ENCODE results near the gene GPR68.
"Not testable (repeated sequence)": the region's sequence is repeated elsewhere in the genome, so short reads cannot be mapped to it uniquely, and the experiment has no call there.

GPR68 gene

DNA sequence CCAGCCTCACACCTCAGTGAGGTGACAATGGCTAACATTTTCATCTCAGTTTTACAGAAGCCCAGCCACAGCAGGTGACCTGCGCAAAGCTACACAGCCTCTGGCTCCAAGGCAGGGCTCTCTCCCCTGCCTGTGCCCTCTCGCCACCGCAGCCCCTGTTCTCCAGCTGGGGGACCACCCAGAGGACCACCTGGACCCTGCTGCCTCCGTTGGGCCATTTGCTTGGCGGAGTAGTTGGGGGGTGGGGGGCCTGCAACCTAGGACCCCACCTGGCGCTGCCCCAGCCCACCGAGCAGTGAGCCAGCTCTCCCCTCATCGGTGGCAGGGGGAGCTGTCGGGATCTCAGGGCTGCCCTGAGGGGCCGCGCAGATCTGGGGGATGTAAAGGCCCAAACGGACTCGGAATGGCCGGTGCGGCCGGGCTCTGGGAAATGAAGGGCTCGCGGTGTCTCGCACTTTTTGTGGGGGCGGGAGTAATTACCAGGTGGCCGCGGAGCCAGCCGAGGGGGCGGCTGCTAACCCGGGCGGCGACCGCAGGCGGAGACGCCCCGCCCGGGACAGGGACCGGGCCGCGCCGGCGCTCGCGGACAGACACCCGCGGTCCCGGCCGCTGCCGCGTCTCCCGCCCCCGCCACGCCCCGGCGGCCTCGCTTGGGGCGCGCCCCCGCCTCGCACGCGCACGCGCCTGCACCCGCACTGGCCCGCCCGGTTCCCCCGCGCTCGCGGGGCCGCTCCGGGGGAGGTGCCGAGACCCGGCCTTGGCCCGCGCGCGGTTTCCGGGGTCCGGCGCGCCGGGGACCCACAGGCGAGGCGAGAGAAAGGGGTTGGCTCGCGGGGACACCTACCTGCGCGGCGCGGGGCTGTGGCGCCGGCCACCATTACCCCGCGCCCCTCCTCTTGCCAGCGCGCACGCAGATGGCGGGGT is 8.6 kb upstream of the GPR68 start:
- DNase-seq (ENCODE audit: low spot score), result peak; percentile 46

DNA sequence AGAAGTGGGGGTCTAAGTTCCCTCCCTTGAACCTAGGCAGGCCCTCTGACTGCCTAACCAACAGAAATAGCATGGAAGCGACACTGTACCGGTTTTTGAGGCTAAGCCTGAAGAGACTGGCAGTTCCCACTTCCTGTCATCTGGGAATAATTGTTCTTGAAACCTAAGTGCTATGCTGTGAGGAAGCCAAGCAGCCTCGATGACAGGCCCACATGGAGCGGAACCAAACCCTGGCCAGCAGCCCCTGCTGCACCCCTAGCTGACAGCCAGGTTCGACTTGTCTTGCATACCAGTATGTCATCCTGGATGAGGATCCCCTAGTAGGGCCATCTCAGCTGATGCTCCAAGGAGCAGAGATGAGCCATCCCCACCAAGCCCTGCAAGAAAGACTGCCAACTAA is 6.4 kb upstream of the GPR68 start:
- no peak for DNase-seq (ENCODE audit: low spot score)

DNA sequence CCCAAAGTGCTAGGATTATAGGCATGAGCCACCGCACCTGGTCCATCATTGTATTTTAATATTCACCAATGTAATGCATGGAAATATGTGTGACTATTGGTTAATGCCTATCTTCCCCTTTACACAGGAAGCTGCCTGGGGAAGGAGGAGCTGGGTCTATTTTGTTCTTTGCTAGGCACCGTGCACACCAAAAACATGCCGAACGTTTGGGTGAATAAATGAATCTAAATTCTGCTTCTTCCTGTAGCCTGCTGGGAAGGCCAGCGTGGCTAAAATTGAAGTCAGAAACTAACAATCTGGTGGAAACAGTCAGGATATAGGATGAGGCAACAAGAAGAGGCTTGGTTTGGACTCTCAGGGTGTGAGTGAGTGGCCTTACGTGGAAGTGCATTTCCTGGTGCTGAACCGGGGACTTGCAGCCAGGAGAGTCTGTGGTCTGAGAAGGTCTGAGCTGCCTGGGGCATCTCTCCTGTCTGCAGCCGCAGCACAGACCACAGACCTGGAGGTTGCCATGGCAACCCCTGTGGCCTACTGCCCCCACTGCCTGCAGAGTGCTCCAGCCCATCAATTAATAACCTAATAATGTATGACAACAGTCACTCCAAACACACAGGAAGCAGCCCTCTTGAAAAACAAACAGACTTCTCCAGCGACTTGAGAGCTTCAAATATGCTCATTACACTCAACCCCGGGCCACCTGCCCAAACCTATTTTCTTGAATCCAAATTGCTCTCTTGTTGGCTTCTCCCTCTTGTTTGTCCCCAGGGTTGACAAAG is 5.5 kb upstream of the GPR68 start:
- peak; percentile 79 for DNase-seq (ENCODE audit: low spot score)

DNA sequence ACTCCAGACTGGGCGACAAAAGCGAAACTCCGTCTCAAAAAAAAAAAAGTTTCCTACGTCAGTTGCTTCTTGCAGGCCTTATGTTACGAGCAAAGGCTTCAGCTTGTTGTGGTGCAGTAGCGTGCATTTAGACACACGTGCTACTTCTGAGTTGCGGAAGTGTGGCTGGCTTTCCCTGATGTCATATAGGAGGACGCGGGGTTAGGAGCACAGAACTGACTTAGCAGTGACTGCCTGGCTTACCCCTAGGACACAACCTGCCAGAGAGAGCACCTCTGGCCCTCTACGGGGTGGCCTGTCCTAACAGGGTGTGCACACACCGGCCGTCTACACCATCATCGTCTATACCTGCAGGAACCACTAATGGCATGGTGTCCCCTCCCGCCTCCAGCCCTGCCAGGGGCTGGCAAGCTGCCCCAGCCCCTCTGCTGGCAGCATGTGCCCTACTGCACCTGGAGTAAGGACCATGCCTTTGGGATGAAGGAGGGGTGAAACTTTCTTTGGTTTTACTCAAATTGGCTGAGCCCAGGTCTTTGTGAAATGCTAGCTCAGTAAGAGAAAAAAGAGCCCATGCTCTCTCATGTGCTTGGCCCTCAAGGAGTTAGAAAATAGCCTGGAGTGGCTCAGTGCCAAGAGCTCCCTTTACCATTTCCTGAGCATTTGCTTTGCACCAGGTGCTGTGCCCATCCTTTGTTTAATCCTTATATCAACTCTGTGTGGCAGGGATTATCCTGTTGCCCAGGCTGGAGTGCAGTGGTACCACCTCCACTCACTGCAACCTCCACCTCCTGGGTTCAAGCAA is 1.7 kb upstream of the GPR68 start:
- DNase-seq (ENCODE audit: low spot score), result peak; percentile 82

DNA sequence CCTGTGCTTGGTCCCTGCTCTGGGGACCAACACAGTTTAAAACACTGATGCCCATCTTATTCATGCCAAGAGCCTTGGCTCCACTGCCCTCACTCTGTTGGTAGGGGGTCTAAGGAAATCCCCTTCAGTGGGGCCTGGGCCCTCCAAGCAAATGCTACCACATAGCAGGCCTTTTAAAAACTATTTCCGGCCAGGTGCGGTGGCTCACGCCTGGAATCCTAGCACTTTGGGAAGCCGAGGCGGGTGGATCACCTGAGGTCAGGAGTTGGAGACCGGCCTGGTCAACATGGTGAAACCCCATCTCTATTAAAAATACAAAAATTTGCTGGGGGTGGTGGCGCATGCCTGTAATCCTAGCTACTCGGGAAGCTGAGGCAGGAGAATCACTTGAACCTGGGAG is 1.1 kb upstream of the GPR68 start:
- not testable (repeated sequence) for DNase-seq (ENCODE audit: low spot score)

DNA sequence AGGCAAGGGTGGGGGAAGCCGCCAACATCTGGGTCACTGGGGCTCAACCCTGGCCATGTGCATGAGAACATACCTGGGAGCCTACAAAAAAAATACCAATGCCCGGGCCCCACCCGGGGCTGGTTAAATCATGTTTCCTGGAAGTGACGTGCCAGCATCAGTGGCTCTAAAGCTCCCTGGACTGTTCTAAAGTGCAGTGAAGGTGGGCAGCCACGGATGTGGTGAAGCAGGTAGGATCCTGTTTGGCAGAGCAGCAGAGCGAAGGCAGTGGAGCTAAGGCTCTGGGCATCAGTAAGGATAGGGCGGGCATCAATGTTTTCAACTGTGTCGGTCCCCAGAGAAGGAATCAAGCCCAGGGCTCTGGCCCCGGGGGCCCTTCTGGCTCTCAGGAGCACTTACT is 525 bp upstream of the GPR68 start:
- DNase-seq (ENCODE audit: low spot score), result peak; percentile 82

DNA sequence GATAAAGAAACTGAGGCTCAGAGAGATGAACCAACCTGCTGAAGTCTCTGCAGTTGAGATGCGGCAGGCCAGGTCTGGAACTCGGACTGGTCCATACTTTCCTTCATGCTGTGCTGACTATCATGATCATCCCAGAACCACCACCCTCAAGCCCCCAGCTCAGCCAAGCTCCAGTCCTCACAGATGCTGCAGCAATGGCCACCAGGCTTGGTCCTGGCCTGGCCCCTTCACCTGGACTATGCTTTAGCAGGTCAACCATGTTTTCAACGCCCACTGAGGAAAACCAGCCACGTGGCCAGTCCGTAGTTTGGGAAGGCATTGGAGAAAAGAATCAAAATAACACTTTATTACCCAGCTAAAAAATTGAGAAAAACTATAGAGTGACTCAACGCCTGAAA is 1.4 kb downstream of the GPR68 start:
- no peak for DNase-seq (ENCODE audit: low spot score)

DNA sequence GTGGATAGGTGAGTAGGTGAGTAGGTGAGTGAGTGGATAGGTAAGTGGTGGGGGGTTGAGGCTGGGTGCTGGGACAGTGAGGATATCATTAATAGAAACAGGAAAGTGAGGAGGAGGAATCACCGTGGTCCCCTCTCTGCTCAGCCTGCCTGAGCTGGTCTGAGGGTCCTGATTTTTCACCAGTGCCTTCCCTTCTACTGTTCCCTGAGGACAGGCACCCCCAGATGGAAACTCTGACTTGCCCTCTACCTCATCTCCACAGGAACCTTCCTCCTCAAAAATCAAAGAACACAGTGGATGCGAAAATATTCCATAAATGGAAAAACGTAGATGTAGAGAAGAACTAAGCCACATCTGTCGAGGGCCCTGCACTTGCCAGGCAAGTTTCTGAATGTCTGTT is 1.9 kb downstream of the GPR68 start:
- DNase-seq (ENCODE audit: low spot score), result no peak

DNA sequence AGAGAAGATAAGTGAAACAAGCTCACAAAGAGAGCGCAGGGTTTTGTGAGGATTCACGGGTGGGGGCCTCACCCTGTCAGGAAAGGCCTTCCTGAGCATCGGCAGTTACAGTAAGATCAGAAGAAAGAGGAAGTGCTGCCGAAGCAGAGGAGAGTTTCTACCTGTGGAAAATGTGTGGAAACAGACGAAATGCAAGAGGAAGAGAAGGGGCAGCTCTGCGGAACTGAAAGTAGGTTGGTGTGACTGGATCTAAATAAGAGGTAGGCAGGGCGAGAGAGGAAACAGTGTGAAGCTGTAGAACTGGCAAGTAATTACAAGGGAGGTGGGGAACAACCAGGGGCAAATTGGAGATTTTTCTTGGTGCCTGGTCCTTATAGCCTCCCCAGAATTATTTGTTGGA is 2.6 kb downstream of the GPR68 start:
- DNase-seq (ENCODE audit: low spot score), result peak; percentile 57

DNA sequence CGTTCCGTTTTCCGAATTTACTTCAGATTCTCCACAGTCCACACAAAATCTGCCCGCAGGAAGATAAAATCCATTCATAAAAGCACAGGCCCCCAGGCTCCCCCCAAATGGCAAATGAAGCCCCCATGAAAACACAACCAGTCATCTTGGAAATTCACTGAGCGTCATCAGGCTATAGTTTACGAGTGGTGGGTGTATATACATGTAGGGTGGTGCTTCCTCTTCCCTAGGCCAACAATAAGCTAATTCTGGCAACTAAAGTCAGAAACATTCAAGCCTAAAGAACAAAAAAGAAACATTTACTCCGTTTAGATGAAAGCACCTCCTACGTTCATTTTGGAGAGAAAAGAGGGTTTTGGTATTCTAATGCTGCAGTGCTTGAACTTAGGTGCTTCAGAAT is 5.8 kb downstream of the GPR68 start:
- DNase-seq (ENCODE audit: low spot score), result no peak

DNA sequence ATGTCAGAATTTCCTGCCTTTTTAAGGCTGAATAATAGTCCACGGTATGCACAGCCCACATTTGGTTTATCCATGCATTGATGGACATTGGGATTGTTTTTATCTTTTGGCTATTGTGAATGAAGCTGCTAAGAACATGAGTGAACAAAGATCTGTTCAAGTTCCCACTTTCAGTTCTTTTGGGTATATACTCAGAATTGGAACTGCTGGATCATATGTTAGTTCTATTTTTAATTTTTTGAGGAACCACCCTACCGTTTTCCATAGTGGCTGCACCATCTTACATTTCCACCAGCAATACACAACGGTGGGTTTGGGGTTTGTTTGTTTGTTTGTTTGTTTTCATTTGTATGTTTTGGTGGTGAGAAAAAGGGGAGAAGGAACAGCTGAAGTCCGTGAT is 6.4 kb downstream of the GPR68 start:
- DNase-seq (ENCODE audit: low spot score), result no peak

DNA sequence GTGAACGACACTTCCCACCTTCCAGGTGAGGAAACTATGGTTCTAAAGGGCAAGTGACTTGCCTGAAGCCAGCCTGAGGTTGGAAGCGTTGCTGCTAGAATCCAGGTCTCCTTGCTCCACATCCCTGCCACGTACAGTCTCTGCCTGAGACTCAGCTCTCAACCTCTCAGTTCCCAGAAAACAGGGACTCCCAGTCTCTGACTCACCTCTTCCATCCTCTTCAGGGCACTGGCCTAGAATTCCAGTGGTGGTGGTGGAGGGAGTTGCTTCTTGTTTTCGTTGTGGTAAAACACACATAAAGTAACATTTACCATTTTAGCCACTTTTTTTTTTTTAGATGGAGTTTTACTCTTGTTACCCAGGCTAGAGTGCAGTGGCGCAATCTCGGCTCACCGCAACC is 7.3 kb downstream of the GPR68 start:
- DNase-seq (ENCODE audit: low spot score), result no peak

DNA sequence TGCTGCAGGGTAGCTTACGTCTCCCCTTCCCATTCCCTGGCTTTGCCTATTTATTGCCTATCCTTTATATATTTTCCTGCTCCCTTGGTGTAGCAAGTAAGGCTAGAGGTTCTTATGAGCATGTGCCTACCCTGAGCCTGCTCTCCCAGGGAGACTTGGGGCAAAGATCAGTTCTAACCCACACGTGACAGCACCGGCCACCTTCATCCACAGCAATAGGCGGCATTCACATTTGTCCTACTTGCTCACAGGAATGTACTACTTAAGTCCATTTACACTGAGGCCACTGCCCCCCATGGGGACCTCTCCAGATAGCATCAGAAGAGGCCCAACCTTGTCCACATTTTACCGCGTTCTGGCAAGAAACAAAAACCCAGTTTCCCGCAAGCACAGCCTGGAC is 8.7 kb downstream of the GPR68 start:
- no peak for DNase-seq (ENCODE audit: low spot score)

DNA sequence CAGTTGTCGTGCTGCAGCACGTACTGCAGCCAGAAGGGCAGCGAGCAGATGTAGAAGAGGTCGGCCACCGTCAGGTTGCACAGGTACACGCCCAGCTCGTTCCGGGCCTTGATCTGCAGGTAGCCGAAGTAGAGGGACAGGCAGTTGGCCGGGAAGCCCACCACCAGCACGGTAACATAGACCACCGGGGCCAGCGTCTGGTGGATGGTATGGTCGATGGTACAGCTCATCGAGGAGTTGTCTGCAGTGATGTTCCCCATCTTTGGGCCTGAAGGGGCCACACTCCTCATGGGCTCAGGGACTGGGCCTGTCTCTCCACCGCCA is 9.8 kb downstream of the GPR68 start:
- DNase-seq (ENCODE audit: low spot score), result no peak

DNA sequence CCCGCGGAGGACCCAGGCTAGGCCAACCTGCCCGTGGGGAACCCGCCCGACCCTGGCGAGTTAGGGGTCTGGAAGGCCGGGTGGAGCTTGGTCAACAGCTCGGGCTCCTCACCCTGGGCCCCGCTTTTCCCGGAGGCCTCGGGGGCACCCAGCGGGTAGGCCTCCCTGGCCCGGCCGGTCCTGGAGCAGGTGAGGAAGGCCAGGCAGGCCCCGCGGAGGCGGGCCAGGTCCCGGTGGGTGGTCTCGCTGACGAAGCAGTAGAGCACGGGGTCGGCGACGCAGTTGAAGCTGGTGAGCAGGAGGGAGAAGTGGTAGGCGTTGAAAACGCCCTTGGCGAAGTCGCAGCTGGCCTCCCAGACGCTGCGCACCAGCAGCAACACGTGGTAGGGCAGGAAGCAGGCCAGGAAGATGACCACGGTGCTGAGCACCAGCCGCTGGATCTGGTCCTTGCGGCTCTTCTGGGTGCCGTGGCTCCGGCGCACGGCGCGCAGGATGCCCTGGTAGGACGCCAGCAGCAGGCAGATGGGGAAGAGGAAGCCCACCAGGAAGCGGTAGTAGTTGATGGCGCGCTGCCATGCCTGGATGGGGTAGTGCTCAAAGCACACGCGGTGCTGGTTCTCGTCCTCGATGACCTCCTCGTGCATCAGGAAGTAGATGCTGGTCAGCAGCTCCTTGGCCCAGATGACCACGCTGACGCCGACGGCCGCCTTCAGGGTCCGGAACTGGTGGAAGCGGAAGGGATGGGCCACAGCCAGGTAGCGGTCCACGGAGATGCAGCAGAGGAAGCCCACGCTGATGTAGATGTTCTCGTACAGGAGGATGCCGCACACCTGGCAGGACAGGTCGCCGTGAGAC is 10.3 kb downstream of the GPR68 start:
- DNase-seq (ENCODE audit: low spot score), result no peak

DNA sequence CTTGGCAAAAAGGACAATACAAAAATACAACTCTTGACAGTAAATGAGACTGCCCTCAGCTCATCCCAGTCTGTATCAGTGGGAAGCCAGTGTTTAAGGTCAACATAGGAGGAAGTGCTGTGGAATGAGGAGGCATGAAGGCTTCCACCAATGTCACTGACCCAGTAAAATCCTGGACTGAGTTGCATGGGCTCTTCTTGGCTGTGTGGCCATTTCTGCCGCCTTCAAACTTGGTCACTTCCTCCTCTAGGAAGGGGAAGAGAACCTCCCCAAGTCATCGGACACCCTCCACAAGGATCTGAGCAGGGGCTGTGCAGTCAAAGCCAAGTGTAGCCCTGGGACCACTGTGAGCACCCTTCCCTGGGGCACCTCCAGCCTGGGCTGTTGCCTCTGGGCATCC is 11.9 kb downstream of the GPR68 start:
- no peak for DNase-seq (ENCODE audit: low spot score)

DNA sequence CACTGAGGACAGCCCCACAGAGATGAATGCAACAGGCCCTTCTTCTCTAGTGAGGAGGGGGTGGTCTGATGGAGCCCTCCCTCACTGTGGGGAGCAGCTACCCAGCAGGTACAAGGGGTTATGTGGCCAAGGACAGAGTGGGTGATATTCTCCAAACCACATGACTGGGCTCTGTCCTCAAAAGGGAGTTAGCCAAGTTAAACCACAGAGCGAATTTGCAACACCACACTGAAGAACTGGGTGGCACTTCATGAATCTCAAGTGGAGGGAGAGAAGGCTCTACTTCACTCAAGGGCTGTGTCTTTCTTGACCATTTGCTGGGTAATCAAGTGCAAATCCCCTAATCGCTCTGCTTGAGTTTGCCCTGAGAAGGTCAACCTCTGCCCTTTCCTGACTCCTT is 12.5 kb downstream of the GPR68 start:
- DNase-seq (ENCODE audit: low spot score), result no peak

DNA sequence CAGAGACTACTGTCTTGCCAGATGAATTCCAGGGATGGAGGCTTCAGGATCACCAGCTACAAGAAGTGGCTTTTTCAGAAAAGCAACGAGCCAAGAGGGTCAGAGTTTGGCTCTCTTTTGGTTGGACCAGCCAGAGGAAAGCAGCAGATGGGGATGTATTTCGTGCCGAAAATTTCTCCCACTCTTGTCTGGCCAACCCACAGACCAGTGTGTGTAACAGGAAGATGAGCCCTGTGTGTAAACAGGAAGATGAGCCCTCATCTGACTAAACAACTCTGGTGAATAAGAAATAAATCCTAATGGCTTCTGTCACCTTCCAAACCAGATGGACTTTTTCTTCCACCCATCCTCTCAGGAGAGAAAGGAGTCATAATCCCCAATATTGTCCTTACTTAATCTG is 13.1 kb downstream of the GPR68 start:
- no peak for DNase-seq (ENCODE audit: low spot score)

DNA sequence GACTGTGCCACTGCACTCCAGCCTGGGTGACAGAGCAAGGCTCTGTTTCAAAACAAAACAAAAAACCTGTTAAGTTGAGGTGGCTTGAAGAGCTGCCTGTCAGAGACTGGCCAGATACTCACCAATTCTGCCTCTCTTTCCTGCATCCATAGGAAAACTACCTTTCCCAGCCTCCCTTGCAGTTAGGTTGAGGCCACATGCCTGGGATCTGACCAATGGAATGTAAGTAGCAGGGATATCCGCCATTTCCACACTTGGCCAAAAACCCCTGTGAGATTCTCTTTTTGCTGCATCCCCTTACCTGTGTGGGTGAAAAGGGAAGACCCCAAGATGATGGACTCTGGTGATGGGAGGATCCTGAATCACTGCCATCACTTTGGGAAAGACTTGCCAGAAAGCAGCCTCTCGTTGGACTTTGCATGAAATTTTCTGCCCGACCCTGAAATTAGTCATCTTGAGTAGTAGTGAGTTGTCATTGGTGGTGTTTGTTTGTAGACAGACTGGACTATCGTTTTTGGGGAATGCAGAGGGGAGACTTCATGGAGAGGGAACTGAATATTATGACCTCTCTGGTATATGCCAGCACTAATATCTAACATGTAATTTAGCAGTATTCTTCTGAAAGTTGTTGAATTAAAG is 14.0 kb downstream of the GPR68 start:
- DNase-seq (ENCODE audit: low spot score), result no peak

DNA sequence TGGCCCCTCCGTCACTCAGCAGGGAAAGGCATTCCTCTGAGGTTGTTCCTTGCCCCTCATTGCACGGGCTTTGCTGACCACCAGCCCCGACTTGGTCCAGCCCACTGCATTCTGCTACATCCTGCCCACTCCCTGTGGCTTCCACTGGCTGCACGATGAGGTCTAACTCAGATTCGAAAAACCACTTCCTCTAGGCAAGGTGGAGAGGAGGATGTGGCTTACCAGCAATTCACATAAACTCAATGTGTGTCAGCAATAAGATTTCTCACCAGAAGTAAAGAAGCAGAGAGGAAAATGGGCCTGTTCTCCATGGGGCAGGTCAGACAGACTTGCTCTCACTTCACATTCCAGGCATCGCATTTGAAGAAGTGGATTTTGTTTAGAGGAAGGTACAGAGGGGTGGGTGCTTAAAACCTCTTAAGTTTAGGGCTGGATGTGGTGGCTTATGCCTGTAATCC is 14.7 kb downstream of the GPR68 start:
- peak; percentile 77 for DNase-seq (ENCODE audit: low spot score)

DNA sequence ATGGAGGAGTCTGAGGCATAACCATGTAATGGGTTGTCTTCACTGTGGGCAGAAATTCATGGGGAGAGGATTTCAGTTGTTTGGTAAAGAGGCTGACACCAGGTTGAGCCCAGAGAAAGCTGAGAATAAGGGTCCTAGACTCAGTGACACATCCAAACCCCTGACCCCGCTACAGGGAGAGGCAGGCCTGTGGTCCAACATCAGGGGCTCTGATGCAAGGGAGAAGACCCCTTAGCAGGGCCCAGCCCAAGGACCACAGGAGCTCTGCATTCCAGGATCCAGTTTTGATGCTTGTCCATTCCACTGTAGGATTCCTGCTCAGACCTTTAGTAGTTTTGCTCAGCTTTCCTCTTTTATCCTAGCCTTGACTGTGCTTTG is 15.5 kb downstream of the GPR68 start:
- DNase-seq (ENCODE audit: low spot score), result no peak
